Astrocyte of the cerebellum (primary cell): ENCODE measurements around the gene PPP2R5B.

ENCODE experiments used
- DNase-seq: peaks from one replicate; pipeline ENCODE4 v3.0.0-alpha.2; 2011; ENCODE audit warnings: low read depth
- H3K4me3 ChIP-seq: 2 replicates; pipeline ENCODE4 v1.5.1; 2011; ENCODE audit warnings: mild to moderate bottlenecking, low read depth, low read length, moderate library complexity
- in situ Hi-C: cut with HindIII; loops from 2 replicates; pipeline ENCODE4 v1.10.0; 2017; ENCODE audit warnings: low sequenced_read_pairs
- TF ChIP-seq, protein P1 (sequence below): IDR thresholded peaks from 2 replicates; pipeline ENCODE4 v1.5.1; 2012; ENCODE audit warnings: low read length, low read depth, moderate library complexity, mild to moderate bottlenecking; ENCODE audit errors: missing control alignments

Gene PPP2R5B

DNA sequence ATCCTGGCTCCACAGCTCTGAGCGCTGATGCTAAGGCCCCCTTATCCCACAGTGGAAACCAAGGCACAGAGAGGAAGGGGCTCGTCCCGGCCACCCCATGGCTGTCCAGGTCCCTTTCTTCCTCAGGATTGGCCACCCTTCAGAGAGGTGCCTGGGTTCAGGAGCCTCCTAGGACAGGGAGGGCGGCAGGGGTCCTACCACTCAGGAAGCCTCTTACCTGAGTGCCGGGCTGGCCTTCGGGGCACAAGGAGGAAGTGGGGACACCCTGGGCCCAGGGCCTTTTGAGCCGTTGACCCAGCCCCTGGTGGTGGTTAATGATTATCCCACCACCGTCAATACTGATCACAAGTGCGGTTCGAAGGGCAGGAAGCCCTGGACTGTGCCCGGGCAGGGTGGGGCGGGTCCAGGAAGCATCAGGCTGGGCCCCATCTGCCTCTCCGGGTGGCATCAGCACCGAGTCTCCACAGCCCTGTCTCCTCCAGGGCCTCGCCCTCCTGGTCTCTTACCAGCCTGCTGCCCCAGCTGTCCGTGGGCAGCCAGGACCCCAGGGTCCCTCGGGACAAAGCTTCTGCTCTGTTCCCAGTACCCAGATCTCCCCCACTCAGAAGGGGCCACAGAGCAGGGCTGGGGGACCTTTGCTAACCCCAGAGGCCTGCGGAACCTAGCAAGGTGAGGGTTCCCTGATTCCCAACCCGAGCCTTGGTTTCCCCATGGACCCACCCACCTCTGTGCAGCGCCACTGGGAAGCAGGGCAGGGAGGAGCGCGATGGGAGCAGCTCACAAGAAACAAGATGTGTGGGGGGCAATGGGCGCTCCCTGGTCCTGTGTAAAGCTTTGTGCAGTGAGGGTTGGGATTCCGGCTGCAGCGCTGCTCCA is 31.1 kb upstream of the PPP2R5B start:
- DNase-seq: no peak
- in situ Hi-C loops: loop anchor here (5.0 kb wide), 2 partner anchors 39 to 46 kb away; no protein-coding TSS in a partner anchor
- H3K4me3 ChIP-seq: no peak overlapping the region
- TF ChIP-seq, protein P1, sequence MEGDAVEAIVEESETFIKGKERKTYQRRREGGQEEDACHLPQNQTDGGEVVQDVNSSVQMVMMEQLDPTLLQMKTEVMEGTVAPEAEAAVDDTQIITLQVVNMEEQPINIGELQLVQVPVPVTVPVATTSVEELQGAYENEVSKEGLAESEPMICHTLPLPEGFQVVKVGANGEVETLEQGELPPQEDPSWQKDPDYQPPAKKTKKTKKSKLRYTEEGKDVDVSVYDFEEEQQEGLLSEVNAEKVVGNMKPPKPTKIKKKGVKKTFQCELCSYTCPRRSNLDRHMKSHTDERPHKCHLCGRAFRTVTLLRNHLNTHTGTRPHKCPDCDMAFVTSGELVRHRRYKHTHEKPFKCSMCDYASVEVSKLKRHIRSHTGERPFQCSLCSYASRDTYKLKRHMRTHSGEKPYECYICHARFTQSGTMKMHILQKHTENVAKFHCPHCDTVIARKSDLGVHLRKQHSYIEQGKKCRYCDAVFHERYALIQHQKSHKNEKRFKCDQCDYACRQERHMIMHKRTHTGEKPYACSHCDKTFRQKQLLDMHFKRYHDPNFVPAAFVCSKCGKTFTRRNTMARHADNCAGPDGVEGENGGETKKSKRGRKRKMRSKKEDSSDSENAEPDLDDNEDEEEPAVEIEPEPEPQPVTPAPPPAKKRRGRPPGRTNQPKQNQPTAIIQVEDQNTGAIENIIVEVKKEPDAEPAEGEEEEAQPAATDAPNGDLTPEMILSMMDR: no peak

DNA sequence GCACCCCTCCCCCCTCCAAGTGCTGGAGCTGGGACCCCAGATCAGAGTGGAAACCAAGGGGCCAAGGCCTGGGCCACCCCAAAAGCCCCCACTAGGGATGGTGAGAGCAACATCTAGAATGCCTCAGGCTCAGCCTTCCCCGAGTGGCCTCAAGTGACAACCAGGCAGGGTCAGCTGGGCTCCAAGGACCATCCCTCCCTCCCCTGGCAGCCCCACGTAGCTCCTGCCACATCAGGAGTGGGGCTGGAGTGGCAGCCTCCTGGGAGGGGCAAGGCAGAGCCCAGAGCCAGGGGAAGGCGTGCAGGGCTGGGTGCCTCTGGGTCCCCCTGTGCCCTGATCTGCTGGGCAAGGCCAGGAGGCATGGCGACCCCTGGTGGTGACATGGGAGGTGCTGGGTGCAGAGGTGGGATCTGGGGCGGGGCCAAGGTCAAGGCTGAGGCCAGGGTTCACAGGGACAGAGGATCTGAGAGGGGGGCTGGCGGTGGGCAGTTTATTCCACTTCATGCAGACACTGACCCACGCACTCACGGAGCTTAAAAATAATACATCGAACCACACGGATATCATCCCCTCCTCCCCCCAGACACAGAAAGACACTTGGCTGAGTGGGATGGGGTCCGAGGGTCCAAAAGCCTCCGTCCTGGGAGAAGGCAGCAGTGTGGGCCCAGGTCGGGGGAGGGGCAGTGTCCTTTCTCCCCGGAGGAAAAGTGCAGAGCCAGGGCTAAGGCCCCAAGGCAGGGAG is 30.2 kb upstream of the PPP2R5B start:
- TF ChIP-seq, protein P1: peak; percentile 86
- DNase-seq: no peak
- in situ Hi-C loops: loop anchor here (5.0 kb wide), 2 partner anchors 38 to 47 kb away; no protein-coding TSS in a partner anchor

DNA sequence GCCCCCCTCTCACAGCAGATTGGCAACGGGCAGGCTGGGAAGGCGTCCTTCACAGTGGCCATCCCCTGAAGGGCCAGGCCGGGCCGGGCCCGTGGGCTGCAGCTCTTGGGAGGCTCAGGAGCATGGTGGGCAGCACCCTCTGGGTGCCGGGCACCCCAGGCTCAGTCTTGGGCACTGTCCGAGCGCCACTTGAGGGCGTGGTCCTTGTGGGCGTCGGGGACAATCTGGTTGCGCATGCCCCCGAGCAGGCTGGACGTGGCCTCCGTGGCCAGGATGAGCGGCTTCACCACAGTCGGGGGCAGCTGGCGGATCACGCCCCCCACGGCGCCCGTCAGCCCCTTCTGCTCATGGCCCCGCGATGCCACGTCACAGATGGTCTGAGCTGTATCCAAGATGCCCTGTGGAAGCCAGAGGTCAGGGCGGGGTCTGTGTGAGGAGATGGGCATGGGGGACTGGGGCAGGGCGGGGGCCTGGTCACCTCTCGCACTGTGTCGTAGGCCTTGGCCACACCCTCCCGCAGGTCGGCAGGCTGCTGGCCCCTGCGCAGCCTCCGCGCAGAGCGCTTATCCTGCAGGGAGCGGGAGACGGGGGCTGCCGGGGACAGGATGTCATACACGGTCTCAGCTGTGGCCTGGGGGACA is 29.6 kb upstream of the PPP2R5B start:
- TF ChIP-seq, protein P1: no peak
- H3K4me3 ChIP-seq: no peak overlapping the region
- no peak for DNase-seq
- in situ Hi-C loops: loop anchor here (5.0 kb wide), 2 partner anchors 37 to 48 kb away; no protein-coding TSS in a partner anchor

More for the DNA sequence above, 30.2 kb upstream of the PPP2R5B start:
- no peak overlapping the region for H3K4me3 ChIP-seq

DNA sequence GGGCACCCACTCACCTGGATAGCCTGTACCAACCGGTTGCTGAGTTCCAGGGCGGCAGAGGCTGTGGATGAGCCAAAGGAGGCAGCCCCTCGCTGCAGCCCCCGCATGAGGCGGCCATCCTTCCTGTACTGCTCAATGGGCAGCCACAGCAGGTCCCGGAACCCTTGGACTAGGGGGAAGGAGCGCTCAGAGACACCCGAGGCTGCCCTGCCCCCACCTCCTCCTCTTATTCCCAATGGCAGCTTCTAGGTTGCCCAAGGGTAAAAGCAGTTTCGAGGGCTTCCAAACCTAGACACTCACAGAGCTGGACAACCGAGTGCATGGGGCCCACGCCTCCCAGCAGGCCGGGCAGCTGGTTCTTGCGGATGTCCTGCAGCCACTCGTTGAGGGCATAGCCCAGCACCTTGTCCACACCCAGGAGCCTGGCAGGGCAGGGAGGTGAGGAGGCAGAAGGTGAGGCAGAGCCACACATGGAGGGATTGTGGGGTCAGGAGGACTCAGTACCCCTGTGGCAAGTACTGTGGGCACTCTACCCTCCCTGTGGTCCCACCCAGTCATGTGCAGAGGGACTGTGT is 28.0 kb upstream of the PPP2R5B start:
- no peak overlapping the region for H3K4me3 ChIP-seq
- in situ Hi-C loops: no loop called here
- TF ChIP-seq, protein P1: no peak
- DNase-seq: no peak

DNA sequence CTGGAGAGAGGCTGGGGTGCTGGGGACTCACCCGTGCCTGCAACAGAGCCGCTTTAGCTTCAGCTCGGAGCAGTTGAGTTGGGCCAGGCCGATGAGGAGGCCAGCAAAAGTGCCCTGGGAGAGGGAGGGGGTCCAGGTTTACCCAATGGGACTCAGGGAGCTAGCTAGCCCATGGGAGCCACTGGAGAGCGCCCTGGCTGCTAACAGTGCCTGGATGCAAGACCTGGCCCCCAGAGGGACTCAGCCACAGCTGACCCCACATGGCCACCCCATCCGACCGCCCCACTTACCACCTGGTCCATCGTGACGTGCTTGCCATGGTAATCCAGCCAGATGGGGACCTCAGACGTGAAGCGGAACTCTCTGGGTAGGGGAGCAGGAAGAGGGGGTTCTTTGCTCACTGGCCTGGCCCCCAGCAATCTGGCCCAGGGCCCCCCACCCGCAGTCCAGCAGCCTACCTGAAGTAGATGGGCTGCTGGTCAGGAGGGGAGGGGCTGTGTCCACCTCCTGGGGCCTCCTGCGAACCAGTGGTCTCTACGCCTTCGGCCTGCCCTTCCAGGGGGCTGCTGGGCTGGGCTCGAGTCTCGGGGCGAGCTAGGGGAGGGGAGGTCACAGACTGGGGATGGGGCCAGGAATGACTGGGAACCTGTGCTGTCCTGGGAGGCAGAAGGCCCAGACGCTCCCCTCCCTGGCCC is 27.0 kb upstream of the PPP2R5B start:
- TF ChIP-seq, protein P1: no peak
- in situ Hi-C loops: no loop called here
- DNase-seq: no peak
- no peak overlapping the region for H3K4me3 ChIP-seq

- in situ Hi-C loops: no loop called here
- H3K4me3 ChIP-seq: no peak overlapping the region
- DNase-seq: no peak
- TF ChIP-seq, protein P1: no peak
These were observed 26.4 kb upstream of the PPP2R5B start for GRCh38 chr11:64898076-64898445.
